Measurements from ENCODE around the gene LIMK2. TPM values are rescaled to one million over a fixed set of nuclear protein-coding genes. Genes with fewer than 3 reads are reported as not detected.

The LIMK2 gene
- polyA plus RNA-seq, 10 donors: 16.6 to 28.1 (median 20.4) TPM

DNA sequence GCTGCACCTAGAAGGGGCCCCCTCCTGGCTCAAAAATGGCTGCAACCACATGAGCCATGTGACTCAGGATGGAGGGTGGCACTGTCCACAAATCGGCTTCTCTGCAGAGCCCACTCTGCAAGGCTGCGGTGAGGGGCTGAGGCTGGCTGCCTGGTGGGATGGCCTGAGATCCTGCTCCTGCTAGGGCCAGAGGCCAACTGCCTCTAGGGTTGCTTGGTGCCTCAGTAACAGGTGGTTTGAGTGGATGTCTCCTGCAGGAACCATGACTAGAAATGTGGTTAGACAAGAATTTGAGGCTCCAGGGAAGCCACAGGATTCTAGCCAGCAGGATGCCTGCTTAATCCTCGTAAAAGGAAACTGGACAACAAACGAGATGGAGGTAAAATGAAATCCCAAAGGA lies 116.9 kb downstream of the LIMK2 start:
- no peak for DNase-seq

Other genes starting within 250 kb of the LIMK2 start
- 10 to 100 TPM; 20.7 to 29.8 (median 24.8) TPM for gene MORC2, start 243.5 kb upstream of the LIMK2 start, polyA plus RNA-seq (ENCODE audit: insufficient read length in 10 of 10)
- 100 to 1,000 TPM in 9 of 10 donors, 10 to 100 TPM in 1; 91.5 to 135 (median 123) TPM for gene TUG1, start 243.0 kb upstream of the LIMK2 start, polyA plus RNA-seq (ENCODE audit: insufficient read length in 10 of 10)
- 100 to 1,000 TPM in 9 of 10 donors, 10 to 100 TPM in 1; 98.8 to 216 (median 189) TPM for gene SMTN, start 131.0 kb upstream of the LIMK2 start, polyA plus RNA-seq (ENCODE audit: insufficient read length in 10 of 10)
- gene SELENOM, start 104.7 kb upstream of the LIMK2 start, polyA plus RNA-seq (ENCODE audit: insufficient read length in 10 of 10): 10 to 100 TPM; 10.0 to 31.9 (median 18.0) TPM
- gene INPP5J, start 89.3 kb upstream of the LIMK2 start, polyA plus RNA-seq (ENCODE audit: insufficient read length in 10 of 10): 1 to 10 TPM in 6 of 10 donors, under 1 TPM in 4; 0.43 to 1.7 (median 1.1) TPM
- gene PLA2G3, start 71.8 kb upstream of the LIMK2 start, polyA plus RNA-seq (ENCODE audit: insufficient read length in 10 of 10): not detected
- gene RNF185, start 52.1 kb upstream of the LIMK2 start, polyA plus RNA-seq (ENCODE audit: insufficient read length in 10 of 10): 10 to 100 TPM; 22.2 to 28.6 (median 24.3) TPM
- gene PIK3IP1, start 80.2 kb downstream of the LIMK2 start, polyA plus RNA-seq (ENCODE audit: insufficient read length in 10 of 10): 10 to 100 TPM in 1 of 10 donors, 1 to 10 TPM in 9; 2.8 to 13.2 (median 4.0) TPM
- 10 to 100 TPM; 20.1 to 29.4 (median 22.0) TPM for gene PATZ1, start 134.0 kb downstream of the LIMK2 start, polyA plus RNA-seq (ENCODE audit: insufficient read length in 10 of 10)
- 10 to 100 TPM; 63.3 to 83.4 (median 68.5) TPM for gene DRG1, start 187.3 kb downstream of the LIMK2 start, polyA plus RNA-seq (ENCODE audit: insufficient read length in 10 of 10)

All from muscle of back (tissue), 11 donors.